Vagina (tissue), 2 donors: Measurements from ENCODE around the gene MYBPH.

Experiments
- POLR2A ChIP-seq, 2 donors: fragments of 450-650 bp; IDR thresholded peaks; one replicate each; pipeline ENCODE4 v1.6.1; 2017; ENCODE audit warnings: antibody characterized with exemption in 2 of 2, mild to moderate bottlenecking in 2 of 2, moderate library complexity in 2 of 2
- POLR2AphosphoS5 ChIP-seq, 2 donors: sonication (generic); formaldehyde crosslinking; IDR thresholded peaks; one replicate each; pipeline ENCODE4 v1.9.0; 2017; ENCODE audit warnings: antibody characterized with exemption in 2 of 2, mild to moderate bottlenecking in 2 of 2, low read depth in 1 of 2; ENCODE audit not compliant: insufficient read depth in 1 of 2
- TF ChIP-seq, protein P1 (sequence below), 3 experiments: fragments of 450-650 bp in 2 of 3; fragments of 200-600 bp in 1 of 3; sonication (generic) in 1 of 3; IDR thresholded peaks; one replicate each; pipeline ENCODE4 v1.5.1; 2017 to 2019; ENCODE audit warnings: antibody characterized with exemption in 3 of 3, mild to moderate bottlenecking in 2 of 3, moderate library complexity in 2 of 3

DNA sequence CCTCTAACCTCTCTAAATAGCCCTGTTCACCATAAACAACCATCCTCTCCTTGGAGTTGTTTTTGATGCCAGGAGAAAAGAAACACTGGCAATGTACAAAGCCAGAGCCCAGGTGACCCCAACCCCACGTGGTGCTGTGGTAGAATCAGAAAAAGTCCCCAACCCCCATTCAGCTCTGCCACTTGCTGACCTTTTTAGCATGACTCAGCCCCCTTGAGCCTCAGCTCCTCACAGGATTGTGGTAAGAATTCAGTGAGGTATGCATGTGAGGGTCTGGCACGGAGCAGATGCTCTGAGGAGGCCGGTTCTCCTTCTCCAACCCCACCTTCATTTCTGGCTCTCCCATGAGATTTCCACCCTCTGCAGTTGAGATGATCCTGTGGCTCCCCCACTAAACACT is 22.0 kb upstream of the MYBPH start:
- TF ChIP-seq POLR2A (IDR thresholded peaks at IDR 0.05) (no peak), POLR2AphosphoS5 (IDR thresholded peaks at IDR 0.05; ENCODE audit: insufficient read depth in 1 of 2, low read depth in 1 of 2) (no peak)
- TF ChIP-seq, protein P1, sequence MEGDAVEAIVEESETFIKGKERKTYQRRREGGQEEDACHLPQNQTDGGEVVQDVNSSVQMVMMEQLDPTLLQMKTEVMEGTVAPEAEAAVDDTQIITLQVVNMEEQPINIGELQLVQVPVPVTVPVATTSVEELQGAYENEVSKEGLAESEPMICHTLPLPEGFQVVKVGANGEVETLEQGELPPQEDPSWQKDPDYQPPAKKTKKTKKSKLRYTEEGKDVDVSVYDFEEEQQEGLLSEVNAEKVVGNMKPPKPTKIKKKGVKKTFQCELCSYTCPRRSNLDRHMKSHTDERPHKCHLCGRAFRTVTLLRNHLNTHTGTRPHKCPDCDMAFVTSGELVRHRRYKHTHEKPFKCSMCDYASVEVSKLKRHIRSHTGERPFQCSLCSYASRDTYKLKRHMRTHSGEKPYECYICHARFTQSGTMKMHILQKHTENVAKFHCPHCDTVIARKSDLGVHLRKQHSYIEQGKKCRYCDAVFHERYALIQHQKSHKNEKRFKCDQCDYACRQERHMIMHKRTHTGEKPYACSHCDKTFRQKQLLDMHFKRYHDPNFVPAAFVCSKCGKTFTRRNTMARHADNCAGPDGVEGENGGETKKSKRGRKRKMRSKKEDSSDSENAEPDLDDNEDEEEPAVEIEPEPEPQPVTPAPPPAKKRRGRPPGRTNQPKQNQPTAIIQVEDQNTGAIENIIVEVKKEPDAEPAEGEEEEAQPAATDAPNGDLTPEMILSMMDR (IDR thresholded peaks at IDR 0.05): no peak
